Measurements from ENCODE around the gene PLXNA4.
A peak's percentile ranks its signal among the peaks of the same experiment; 100 is the strongest.

Gene PLXNA4

GRCh38 chr7:132446666-132447278 lies 129.5 kb downstream of the PLXNA4 start:
- in situ Hi-C loops (cut with HindIII; ENCODE audit: low pct_ligation_motif_present, low sequenced_read_pairs): no loop called here
- H3K36me3 ChIP-seq (replicated peaks): no peaks in the 10 kb centered on the region
- no peak overlapping the region for H3K4me3 ChIP-seq (ENCODE audit: low read depth, low read length)
- no peak for DNase-seq
- no peak for TF ChIP-seq CTCF (IDR thresholded peaks at IDR 0.05; ENCODE audit: low read depth, low read length, missing control alignments)
- no peak overlapping the region for H3K27ac ChIP-seq
- no peaks in the 10 kb centered on the region for H3K27me3 ChIP-seq (replicated peaks)

- in situ Hi-C loops (cut with HindIII; ENCODE audit: low pct_ligation_motif_present, low sequenced_read_pairs): no loop called here
- no peak for TF ChIP-seq CTCF (IDR thresholded peaks at IDR 0.05; ENCODE audit: low read depth, low read length, missing control alignments)
- H3K36me3 ChIP-seq (replicated peaks): no peaks in the 10 kb centered on the region
- no peak for DNase-seq
- H3K4me3 ChIP-seq (ENCODE audit: low read depth, low read length): no peak overlapping the region
- no peak overlapping the region for H3K27ac ChIP-seq
- no peaks in the 10 kb centered on the region for H3K27me3 ChIP-seq (replicated peaks)
These were observed 130.0 kb downstream of the PLXNA4 start for GRCh38 chr7:132446260-132446659.

GRCh38 chr7:132443761-132444520 lies 132.3 kb downstream of the PLXNA4 start:
- in situ Hi-C loops (cut with HindIII; ENCODE audit: low pct_ligation_motif_present, low sequenced_read_pairs): no loop called here
- peak; percentile 17 for TF ChIP-seq CTCF (IDR thresholded peaks at IDR 0.05; ENCODE audit: low read depth, low read length, missing control alignments)
- Histone ChIP-seq H3K27ac (no peak overlapping the region), H3K36me3 (replicated peaks) (no peaks in the 10 kb centered on the region), H3K27me3 (replicated peaks) (no peaks in the 10 kb centered on the region), H3K4me3 (ENCODE audit: low read depth, low read length) (no peak overlapping the region)
- DNase-seq: no peak

- Histone ChIP-seq H3K36me3 (replicated peaks) (no peaks in the 10 kb centered on the region), H3K4me3 (ENCODE audit: low read depth, low read length) (no peak overlapping the region), H3K27ac (no peak overlapping the region), H3K27me3 (replicated peaks) (no peaks in the 10 kb centered on the region)
- TF ChIP-seq CTCF (IDR thresholded peaks at IDR 0.05; ENCODE audit: low read depth, low read length, missing control alignments): no peak
- DNase-seq: no peak
- in situ Hi-C loops (cut with HindIII; ENCODE audit: low pct_ligation_motif_present, low sequenced_read_pairs): no loop called here
These were observed 134.3 kb downstream of the PLXNA4 start for GRCh38 chr7:132441935-132442334.

- Histone ChIP-seq H3K36me3 (replicated peaks) (no peaks in the 10 kb centered on the region), H3K27ac (no peak overlapping the region), H3K27me3 (replicated peaks) (no peaks in the 10 kb centered on the region), H3K4me3 (ENCODE audit: low read depth, low read length) (no peak overlapping the region)
- no peak for TF ChIP-seq CTCF (IDR thresholded peaks at IDR 0.05; ENCODE audit: low read depth, low read length, missing control alignments)
- in situ Hi-C loops (cut with HindIII; ENCODE audit: low pct_ligation_motif_present, low sequenced_read_pairs): no loop called here
- no peak for DNase-seq
These were observed 136.1 kb downstream of the PLXNA4 start for GRCh38 chr7:132440151-132440550.

Measured in brain microvascular endothelial cell (primary cell).